HG03280 (cell line): ENCODE results near the gene SMIM43.
"Not testable (repeated sequence)": the region's sequence is repeated elsewhere in the genome, so short reads cannot be mapped to it uniquely, and the experiment has no call there.

Source experiments
- ATAC-seq: cut with Tn5 transposase; IDR thresholded peaks from one replicate; pipeline ENCODE4 v1.9.1; 2021; ENCODE audit warnings: mild to moderate bottlenecking, moderate library complexity; ENCODE audit not compliant: unreplicated experiment

The SMIM43 gene

DNA sequence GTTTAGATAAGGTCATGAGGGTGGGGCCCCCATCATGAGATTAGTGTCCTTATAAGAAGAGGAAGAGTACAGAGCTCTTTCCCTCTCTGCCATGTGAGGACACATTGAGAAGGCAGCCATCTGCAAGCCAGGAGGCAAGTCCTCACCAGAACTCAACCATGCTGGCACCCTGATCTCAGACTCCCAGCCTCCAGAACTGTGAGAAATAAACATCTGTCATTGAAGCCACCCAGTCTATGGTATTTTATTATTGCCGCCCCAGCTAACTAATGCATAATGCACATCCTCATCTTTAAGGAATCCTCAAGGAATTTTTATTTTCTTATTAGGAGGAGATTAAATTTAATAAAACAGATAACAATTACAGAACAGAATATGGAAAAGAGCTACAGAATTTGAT lies 19.4 kb upstream of the SMIM43 start:
- no peak for ATAC-seq

DNA sequence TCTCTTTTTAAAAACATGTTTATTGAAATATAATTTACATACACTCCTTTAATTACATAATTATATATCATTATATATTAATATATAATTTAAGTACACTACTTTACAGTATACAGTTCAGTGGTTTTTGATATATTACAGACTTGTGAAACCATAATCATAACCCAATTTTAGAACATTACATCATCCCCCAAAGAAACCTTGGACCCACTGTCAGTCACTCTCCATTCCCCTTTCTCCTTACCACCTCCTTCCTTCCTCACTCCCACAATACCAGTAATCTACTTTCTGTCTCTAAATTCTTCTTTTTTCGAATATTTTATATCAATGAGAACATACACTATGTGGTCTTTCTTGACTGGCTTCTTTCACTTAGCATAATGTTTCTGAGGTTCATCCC lies 18.2 kb upstream of the SMIM43 start:
- no peak for ATAC-seq

DNA sequence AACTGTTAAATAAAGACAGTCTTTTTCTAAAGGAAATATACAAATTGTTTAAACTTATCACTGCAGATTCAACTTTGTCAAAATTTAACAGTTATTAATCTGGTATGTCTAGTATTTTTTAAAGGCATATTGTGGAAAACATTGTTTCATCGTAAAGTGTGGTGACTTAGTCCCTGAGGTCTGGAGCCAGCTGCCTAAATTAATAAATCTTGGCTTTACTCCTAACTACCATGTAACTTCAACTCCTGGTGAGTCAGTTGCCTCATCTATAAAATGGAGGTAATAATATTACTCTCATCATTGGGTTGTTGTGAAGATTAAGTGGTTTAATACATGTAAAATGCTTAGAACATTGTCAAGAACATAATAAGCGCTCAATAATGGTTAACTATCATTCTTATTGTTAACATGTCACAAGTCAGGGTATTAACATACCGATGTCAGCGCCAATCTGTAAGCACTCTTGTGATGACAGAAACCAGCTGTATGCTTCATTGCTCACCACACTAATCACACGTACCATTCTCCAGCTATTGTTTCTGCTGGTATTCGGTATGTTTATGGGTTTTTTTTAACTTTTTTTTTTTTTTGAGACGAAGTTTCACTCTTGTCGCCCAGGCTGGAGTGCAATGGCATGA lies 14.1 kb upstream of the SMIM43 start:
- ATAC-seq, result no peak

DNA sequence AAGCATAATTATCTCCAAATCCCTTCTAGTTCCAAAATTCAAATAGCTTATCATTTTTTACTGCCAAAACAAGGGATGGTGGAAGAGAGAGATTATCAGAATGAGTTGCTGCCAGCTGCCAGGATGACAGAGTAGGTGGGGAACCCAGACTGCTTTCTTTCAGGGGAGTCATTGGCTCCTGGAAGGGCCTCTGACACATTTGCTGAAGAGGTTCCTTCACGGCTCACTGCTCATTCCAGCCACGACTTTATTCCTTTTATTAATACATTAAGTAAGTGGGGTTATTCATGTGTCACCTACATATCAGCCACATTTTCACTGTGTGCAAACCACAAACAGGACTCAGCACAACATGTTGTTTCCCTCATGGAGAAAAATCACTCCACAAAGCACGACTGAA lies 12.7 kb upstream of the SMIM43 start:
- no peak for ATAC-seq

DNA sequence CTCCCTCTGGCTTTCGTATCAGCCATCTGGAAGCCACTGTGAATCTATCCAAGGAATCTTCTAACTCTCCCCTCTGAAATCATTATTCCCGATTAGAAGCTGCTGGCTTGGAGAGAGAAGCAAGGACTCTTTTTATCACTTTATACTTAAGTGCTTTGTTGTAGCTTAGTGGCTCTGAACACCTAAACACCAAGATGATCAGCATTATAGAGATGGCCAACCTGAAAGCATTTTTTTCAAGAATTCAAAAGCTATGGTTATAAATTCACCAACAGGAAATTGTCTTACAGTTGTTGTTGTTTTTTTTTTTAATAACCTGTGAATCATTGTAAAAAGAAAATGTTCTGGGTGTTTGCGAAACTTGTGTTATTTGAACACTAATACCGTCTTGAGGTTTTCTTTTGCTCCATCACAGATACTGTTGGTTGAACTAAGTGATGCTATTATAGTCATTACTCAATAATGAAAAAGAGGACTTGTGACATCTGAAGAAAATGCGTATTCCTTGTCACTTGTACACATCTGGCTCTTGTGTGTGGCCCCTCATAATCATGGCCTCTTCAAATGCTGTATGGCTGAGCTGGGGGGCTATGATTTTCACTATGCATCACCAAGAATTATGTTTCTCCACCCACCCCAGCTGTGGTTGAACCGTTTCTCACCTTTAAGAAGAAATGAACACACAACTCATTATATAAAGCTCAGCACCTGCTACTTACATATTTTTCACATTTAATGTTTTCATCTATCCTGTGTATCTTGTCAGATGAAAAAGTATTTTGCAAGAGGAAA lies 11.8 kb upstream of the SMIM43 start:
- no peak for ATAC-seq

DNA sequence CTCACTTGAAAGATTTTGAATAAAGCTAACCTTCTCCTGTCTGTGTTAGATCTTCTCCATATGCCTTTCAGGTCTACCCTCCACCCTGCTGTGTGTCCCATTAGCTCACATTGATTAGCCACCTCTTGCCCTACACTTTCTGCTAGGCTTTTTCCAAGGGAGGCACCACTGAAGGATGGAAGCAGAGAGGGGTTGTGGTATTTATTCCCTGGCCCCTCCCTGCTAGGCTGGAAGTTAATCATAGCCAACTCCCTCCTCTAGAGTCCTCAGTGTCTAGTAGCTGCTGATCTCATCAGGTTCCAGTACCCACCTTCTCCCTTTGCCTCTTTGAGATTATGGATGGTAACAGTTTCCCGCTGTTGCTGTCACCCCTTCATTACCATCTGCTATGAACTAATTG lies 8.9 kb upstream of the SMIM43 start:
- ATAC-seq, result no peak

DNA sequence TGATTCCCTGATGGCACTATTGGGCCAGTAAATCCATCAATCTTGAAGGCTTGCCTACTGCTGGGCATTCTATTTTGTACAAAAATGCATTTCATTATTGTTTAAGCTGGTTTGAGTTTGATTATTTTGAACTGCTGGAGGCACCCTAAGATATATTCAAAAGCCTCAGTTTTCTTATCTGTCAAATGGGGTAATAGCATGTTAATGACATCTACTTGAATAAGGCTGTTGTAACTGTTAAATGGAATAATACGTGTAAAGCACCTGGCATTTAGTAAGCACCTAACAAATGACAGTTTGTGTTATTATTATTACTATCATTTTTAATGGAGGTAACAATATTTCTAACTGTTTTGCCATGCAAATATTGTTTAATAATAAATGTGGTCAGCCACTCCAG lies 6.9 kb upstream of the SMIM43 start:
- no peak for ATAC-seq

DNA sequence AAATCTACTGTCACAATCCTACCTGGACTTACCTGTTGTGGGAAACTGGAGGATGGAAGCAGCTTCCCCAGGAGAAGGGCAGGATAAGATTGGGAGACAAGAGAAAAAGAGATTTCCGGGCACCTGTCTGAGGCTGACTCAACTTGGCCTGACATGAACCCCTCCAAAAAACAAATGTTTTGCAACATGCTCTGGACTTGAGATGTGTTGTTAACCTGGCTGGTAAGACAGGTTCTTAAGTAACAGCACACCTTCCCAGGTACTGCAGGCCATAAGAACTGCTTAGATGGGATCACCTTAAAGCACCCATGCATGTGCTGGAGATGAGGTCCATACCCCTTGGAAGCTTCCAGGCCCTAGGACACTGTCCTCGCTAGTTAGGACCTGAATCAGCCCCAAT lies 4.4 kb upstream of the SMIM43 start:
- no peak for ATAC-seq

DNA sequence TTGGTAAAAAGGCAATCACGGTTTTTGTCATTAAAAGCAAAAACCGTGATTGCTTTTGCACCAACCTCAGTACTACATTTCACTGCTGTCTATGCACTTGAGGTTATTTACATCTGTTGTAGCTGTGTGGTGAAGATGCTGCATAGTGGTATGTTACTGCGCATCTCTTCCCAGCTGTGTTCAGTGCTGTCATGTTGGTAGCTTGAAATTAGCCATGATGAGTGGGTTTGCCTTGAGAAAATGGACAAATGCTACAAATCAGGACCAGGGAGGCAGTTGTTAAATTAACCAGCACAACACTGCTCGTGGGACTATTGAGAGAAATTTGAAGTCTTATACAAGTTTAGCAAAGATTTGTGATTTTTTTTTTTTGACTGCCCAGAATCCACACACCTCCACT lies 2.2 kb upstream of the SMIM43 start:
- ATAC-seq, result no peak

DNA sequence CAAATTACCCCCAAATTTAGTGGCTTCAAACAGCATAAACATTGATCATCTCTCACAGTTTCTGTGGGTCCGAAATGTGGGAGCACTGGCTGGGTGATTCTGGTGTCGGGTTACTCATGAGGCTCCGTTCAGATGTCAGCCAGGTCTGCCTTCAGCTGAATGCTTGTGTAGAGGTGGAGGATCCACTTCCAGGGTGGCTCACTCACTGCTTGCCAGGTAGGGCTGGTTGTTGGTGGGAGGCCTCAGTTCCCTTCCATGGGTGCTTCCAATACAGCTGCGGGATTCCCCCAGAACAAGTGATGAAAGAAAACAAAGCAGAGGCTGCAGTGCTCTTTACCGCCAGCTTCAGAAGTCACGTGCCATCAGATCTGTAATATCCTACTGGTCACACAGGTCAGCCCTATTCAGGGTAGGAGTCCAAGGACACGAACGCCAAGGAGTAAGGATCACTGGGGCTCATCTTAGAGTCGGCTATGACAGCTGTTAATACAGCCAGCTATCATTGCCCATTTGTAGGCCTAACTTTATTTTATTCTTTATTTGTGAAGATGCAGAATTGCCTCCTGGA lies 1.1 kb upstream of the SMIM43 start:
- ATAC-seq, result no peak

DNA sequence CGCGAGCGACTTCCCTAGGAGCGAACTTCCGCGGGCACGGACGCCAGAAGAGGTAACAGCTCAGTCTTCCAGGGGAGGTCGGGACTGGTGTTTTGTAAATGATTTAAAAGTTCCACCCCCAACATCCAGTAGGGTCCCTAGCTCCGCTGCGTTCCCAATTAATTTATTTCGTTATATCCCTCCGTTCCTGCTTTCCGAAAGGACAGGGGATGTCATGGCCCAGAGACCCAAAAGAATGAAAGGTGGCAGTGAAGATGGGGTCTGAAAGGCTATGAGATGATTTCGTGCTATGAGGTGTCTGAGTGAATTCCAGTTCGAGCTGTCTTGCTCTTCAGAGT lies 373 bp upstream of the SMIM43 start:
- no peak for ATAC-seq

DNA sequence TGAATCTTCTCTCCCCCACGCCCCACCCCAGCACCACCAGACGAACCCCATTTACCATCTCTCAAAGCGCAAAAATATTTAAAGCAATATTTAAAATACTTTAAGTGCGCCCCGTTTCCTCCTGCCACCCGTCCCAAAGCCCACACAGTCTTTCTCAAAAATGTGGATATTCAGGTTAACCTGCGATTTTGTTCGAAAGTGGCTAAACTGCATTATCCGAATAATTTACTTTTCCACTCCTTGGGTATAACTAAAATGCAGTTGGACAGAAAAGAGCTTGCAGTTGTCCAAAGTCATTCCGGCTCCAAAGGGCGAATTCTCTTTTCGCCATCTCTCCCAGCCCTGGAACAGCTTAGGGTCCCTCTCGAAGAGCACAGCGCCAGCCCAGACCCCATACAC lies 662 bp downstream of the SMIM43 start:
- ATAC-seq, result no peak

DNA sequence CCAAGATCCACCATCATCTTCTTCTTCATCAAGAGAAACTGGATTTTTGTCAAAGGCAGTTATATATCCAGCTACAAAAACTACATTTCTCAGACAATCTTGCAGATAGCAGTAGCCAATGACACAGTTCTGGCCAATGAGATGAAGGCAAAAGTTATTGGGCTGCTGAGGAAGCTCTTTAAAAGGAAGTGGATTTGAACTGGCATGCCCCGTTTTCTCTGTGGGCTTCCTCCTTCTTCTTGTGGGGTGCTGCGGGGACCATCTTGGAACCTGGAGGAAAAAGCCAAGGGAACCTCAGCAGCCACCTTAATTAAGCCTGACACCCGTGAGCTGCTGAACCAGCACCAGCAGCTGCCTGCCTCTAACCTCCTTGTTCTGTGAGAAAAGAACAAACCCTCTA lies 4.8 kb downstream of the SMIM43 start:
- ATAC-seq, result no peak

DNA sequence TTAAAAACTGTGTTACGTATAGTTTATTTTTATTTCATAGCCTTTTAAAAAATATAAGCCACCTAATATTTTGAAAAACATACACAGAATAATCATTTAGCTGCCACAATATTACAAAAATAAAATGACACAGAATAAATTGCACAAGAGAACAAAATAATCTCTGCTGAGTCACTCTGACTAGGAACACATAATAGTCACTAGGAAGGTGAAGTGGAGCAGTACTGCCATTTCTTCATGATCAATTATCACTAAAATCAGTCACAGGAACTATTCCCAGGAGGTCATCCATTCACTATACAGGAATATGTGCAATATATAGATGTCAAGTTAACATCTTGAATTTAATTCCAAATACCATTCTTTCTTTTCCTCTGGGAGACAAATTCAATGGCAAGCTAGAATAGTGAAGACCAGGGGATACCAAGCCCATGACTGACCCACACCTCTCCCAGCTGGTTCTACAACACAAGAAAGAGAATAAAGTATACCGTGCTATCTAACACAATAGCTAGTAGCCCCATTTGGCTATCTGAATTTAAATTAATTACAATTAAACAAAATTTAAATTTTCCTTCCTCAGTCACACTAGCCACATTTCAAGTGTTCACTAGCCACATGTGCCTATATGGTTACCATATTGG lies 5.9 kb downstream of the SMIM43 start:
- no peak for ATAC-seq

DNA sequence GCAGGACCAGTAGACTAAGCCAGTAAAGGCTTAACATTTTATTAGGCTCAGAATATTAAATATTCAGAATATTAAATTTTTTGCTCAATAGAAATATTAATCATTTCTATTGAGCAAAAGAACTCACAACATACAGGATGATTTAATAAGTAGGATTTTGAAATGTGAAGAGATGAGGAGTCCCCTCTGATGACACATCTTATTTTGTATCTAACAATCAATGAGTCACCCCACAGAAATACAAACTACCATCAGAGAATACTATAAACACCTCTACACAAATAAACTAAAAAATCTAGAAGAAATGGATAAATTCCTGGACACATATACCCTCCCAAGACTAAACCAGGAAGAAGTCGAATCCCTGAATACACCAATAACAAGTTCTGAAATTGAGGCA lies 12.8 kb downstream of the SMIM43 start:
- ATAC-seq, result not testable (repeated sequence)

DNA sequence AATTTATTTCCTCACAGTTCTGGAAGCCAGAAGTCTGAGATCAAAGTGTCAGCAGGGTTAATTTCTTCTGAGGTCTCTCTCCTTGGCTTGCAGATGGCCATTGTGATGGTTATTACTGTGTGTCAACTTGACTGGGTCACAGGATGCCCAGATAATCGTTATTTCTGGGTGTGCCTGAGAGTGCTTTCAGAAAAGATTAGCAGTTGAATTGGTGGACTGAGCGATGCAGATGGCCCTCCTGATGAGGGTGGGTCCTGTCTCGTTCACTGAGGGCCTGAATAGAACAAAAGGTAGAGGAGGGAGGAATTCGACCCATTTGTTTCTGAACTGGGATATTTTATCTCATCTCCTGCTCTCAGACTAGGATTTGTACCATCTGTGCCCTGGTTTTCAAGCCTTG lies 15.7 kb downstream of the SMIM43 start:
- no peak for ATAC-seq

DNA sequence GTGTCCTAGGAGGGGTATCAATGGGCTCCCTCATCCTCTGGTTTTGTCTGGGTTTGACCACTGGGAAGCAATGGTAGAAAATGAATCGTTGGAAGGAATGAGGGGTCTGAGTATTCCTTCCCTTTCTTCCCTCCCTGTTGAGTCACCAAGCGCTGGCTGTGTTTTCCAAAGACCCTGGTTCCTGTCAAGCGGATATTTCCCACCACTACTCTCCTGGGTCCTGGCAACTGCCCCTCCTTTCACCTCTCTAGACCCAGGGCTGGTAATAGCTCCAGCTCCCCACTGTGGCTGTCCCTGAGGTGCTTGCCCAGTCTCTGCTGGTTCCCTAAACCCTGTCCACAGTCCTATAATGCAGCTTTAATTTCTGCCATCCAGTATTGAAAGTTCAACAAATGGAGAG lies 22.2 kb downstream of the SMIM43 start:
- no peak for ATAC-seq

DNA sequence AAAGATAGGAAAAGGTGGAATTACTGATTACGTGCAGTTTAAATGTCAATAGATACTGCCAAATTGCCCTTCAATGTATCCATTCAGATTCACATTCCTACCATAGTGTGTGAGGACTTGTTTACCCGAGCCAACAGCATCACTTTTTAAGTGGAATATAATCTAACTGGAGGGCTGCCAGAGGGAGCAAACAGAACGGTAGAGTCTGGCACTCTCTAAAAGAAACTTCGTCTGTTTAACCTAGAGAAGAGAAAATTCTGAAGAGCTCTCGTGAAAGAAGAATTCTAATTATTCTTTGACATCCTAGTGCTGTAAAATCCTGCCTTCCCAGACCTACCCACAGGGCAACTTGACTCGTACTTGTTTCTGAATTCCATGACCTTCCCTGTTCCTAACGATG lies 23.2 kb downstream of the SMIM43 start:
- no peak for ATAC-seq

DNA sequence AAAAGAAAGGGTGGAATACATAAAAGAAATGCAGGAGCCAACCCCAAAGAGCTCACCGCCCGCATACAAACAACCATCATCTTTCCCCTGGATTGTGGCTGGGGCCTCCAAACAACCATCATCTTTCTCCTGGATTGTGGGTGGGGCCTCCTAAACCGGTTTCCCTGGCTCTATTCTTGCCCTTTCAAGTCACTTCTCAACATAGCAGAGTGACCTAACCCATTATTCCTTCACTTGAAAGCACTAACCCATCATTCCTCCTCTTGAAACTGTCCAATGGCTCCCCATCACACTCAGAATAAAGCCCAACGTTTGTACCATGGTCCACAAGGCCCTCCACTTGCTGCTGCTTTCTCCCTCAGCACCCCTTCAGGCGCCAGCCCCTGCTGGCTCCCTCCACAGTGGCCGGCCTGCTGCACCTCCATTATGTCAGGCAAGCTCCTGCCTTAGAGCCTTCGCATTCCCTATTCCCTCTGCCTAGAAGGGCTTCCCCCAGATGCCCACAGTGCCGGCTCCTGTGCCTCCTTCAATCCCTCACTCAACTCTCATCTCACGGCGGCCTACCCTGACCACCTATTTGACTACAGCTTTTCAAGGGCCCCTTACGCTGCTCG lies 24.1 kb downstream of the SMIM43 start:
- no peak for ATAC-seq

DNA sequence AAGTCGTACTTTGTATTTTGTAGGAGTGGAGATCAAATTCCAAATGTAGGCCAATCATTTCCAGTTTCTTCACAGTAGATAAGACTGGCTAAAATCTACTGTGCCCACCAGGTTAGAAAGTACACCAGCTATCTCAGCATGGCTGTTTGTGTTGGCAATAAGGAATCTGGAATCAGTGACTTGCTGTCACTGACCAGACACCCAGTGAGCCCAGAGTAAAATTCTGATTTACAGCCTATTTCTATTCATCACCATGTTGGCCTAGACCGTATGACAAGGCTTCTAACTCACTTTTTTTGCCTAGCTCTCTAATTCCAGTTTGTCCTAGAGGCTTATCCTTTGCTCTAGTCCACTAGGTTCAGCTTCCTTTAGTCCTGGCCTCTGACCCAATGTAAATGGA lies 25.4 kb downstream of the SMIM43 start:
- ATAC-seq, result no peak

DNA sequence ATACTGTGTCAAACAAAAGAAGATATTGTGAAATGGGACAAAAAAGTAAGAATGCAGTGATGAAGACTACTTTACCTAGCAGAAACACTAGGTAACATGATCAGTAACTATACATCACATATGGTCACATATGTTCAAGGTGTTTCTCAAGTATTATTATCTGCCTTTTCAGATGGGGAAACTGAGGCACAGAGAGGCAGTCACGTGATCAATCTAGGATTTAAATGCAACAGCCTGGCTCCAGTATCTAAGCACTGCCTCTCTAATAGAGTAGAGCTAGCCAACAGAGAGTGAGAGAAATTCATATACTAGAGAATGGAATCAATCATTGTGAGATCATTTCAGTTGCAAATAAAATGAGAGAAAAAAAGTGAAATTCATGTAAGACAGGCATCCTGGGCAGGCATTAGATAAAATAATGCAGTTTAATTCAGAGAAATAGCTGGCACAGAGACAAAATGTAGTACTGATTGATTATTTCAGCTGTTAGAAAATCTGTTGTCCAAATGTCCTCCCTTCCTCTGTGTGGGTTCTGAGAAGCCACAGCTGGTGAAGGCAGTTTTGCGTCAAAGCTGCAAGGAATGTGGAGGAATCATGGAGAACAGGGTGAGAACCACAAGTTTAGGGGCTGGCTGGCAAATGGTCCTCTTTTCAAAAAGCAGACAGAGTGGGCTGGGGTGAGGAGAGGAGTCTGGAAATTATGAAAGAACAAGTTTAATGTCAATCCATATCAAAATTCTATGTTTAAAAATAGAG lies 26.0 kb downstream of the SMIM43 start:
- no peak for ATAC-seq
